Measurements from ENCODE around the gene GRIK2. TPM values are rescaled to one million over a fixed set of nuclear protein-coding genes. Genes with fewer than 3 reads are reported as not detected.

GRIK2 gene
- total RNA-seq, 4 donors from 2014 or later: 0.30 to 4.1 (median 1.3) TPM

GRCh38 chr6:101516578-101516977, 123.1 kb downstream of the GRIK2 start:
- no peaks in the 10 kb centered on the region for H3K36me3 ChIP-seq
- TF ChIP-seq POLR2AphosphoS5 (IDR thresholded peaks at IDR 0.05) (no peak), EP300 (IDR thresholded peaks at IDR 0.05) (no peak), POLR2A (IDR thresholded peaks at IDR 0.05) (no peak)
- TF ChIP-seq, protein P1, sequence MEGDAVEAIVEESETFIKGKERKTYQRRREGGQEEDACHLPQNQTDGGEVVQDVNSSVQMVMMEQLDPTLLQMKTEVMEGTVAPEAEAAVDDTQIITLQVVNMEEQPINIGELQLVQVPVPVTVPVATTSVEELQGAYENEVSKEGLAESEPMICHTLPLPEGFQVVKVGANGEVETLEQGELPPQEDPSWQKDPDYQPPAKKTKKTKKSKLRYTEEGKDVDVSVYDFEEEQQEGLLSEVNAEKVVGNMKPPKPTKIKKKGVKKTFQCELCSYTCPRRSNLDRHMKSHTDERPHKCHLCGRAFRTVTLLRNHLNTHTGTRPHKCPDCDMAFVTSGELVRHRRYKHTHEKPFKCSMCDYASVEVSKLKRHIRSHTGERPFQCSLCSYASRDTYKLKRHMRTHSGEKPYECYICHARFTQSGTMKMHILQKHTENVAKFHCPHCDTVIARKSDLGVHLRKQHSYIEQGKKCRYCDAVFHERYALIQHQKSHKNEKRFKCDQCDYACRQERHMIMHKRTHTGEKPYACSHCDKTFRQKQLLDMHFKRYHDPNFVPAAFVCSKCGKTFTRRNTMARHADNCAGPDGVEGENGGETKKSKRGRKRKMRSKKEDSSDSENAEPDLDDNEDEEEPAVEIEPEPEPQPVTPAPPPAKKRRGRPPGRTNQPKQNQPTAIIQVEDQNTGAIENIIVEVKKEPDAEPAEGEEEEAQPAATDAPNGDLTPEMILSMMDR (IDR thresholded peaks at IDR 0.05): no peak
- no peak for DNase-seq (ENCODE audit: low spot score in 2 of 2)
- no peaks in the 10 kb centered on the region for H3K4me1 ChIP-seq
- no peaks in the 10 kb centered on the region for H3K9me3 ChIP-seq
- H3K27me3 ChIP-seq: no peaks in the 10 kb centered on the region
- no peak overlapping the region for H3K4me3 ChIP-seq
- no peak overlapping the region for H3K27ac ChIP-seq

DNA sequence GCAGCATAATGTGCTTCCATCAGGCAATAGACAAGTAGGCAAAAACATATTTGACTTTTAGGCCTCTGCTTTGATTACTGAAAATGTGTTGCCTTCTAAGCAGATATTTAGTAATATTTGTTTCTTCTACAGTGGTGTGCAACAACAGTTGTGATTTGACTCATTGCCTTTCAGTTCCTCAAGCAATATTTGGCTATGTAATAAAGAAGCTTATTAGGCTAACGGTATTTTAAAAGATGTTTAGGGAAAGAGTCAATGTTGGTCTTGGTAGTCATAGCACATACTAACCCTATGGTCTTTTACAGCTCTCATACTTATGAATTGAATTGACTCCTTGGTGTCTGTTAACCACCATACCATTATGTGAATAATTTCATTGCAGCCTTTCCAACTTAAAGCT, 124.1 kb downstream of the GRIK2 start:
- H3K4me1 ChIP-seq: no peaks in the 10 kb centered on the region
- no peak overlapping the region for H3K27ac ChIP-seq
- no peak for DNase-seq (ENCODE audit: low spot score in 2 of 2)
- no peaks in the 10 kb centered on the region for H3K27me3 ChIP-seq
- WGBS: 93% methylated on average over 1 of the region's 1 CpG
- no peaks in the 10 kb centered on the region for H3K36me3 ChIP-seq
- H3K4me3 ChIP-seq: no peak overlapping the region
- H3K9me3 ChIP-seq: no peaks in the 10 kb centered on the region
- TF ChIP-seq, protein P1 (IDR thresholded peaks at IDR 0.05): no peak
- TF ChIP-seq POLR2A (IDR thresholded peaks at IDR 0.05): no peak
- no peak for TF ChIP-seq POLR2AphosphoS5 (IDR thresholded peaks at IDR 0.05)
- no peak for TF ChIP-seq EP300 (IDR thresholded peaks at IDR 0.05)

- TF ChIP-seq EP300 (IDR thresholded peaks at IDR 0.05) (no peak), POLR2AphosphoS5 (IDR thresholded peaks at IDR 0.05) (no peak), POLR2A (IDR thresholded peaks at IDR 0.05) (no peak)
- TF ChIP-seq, protein P1 (IDR thresholded peaks at IDR 0.05): no peak
- Histone ChIP-seq H3K4me3 (no peak overlapping the region), H3K9me3 (no peaks in the 10 kb centered on the region), H3K4me1 (no peaks in the 10 kb centered on the region), H3K27me3 (no peaks in the 10 kb centered on the region), H3K36me3 (no peaks in the 10 kb centered on the region), H3K27ac (no peak overlapping the region)
- no peak for DNase-seq (ENCODE audit: low spot score in 2 of 2)
- 91% methylated on average over 2 of the region's 2 CpGs for WGBS
These were observed 128.7 kb downstream of the GRIK2 start for GRCh38 chr6:101522254-101522653.

GRCh38 chr6:101527467-101527866, 134.0 kb downstream of the GRIK2 start:
- H3K27ac ChIP-seq: no peak overlapping the region
- no peaks in the 10 kb centered on the region for H3K9me3 ChIP-seq
- H3K36me3 ChIP-seq: no peaks in the 10 kb centered on the region
- DNase-seq (ENCODE audit: low spot score in 2 of 2): no peak
- H3K4me1 ChIP-seq: no peaks in the 10 kb centered on the region
- no peaks in the 10 kb centered on the region for H3K27me3 ChIP-seq
- 82% methylated on average over 3 of the region's 3 CpGs for WGBS
- H3K4me3 ChIP-seq: no peak overlapping the region
- no peak for TF ChIP-seq EP300 (IDR thresholded peaks at IDR 0.05)
- no peak for TF ChIP-seq POLR2AphosphoS5 (IDR thresholded peaks at IDR 0.05)

DNA sequence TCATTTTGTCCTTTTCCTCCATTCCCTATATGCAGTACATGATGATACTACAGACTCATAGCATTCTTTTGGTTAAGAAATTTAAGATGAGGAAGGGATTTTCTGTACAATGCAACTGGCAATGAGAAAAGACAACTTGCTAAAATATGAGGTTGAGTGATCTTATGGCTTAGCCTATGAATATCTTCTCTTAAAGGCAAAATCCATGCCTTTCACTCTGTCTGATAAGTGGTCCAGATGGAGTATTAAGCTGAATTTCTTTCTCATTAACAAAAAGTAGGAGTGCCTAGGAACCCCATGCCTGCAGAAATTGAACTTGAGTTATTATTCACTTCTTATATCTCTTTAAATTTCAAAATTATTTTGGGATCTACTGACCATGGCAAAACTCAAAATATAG, 135.3 kb downstream of the GRIK2 start:
- TF ChIP-seq EP300 (IDR thresholded peaks at IDR 0.05): no peak
- no peak for TF ChIP-seq POLR2A (IDR thresholded peaks at IDR 0.05)
- TF ChIP-seq POLR2AphosphoS5 (IDR thresholded peaks at IDR 0.05): no peak
- TF ChIP-seq, protein P1 (IDR thresholded peaks at IDR 0.05): no peak
- no peaks in the 10 kb centered on the region for H3K27me3 ChIP-seq

DNA sequence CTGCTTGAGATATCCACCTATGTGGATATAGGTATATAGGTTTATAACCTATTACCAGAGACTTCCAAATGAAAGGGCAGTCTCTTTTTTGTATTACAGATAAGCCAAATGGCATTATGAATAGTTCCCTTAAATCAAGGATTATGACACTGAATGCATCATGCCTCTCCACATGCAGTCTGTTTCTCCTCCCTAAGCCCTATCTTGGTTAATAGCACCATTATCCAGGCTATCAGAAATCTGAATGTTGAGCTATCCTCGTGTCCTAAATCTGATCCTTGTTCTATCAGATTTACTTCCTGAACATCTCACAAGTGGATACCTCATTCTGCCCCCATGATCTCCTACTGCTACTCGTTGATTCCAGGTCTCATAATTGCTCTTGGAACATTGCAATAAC, 138.0 kb downstream of the GRIK2 start:
- Histone ChIP-seq H3K9me3 (no peaks in the 10 kb centered on the region), H3K4me1 (no peaks in the 10 kb centered on the region), H3K4me3 (no peak overlapping the region), H3K27ac (no peak overlapping the region), H3K36me3 (no peaks in the 10 kb centered on the region), H3K27me3 (no peaks in the 10 kb centered on the region)
- WGBS: 80% methylated on average over 2 of the region's 2 CpGs
- DNase-seq (ENCODE audit: low spot score in 2 of 2): no peak
- no peak for TF ChIP-seq POLR2AphosphoS5 (IDR thresholded peaks at IDR 0.05)
- TF ChIP-seq EP300 (IDR thresholded peaks at IDR 0.05): no peak
- TF ChIP-seq POLR2A (IDR thresholded peaks at IDR 0.05): no peak
- TF ChIP-seq, protein P1 (IDR thresholded peaks at IDR 0.05): no peak

More for the DNA sequence above, 135.3 kb downstream of the GRIK2 start:
- Histone ChIP-seq H3K9me3 (no peaks in the 10 kb centered on the region), H3K4me1 (no peaks in the 10 kb centered on the region), H3K27ac (no peak overlapping the region), H3K4me3 (no peak overlapping the region), H3K36me3 (no peaks in the 10 kb centered on the region)
- DNase-seq (ENCODE audit: low spot score in 2 of 2): no peak

Measured in suprapubic skin (tissue), 4 donors.